H54 (cell line): Measurements from ENCODE around the gene CDKAL1.

ENCODE experiments used
- DNase-seq: peaks from one replicate; pipeline ENCODE4 v3.0.0; 2011; ENCODE audit warnings: low spot score, mixed read lengths; ENCODE audit not compliant: insufficient read length
- FAIRE-seq: peaks from 3 replicates; lab custom pipeline; 2011; peaks lifted over from hg19 to GRCh38; lab: Jason Lieb, UNC
- POLR2A ChIP-seq: IDR thresholded peaks from 2 replicates; pipeline ENCODE4 v1.6.1; 2011; ENCODE audit warnings: low read depth, mild to moderate bottlenecking, low read length

CDKAL1 gene

GRCh38 chr6:20983961-20984360 is 449.7 kb downstream of the CDKAL1 start:
- no peak for TF ChIP-seq POLR2A
- DNase-seq = no peak
- FAIRE-seq = no peak

GRCh38 chr6:20985821-20986220 is 451.6 kb downstream of the CDKAL1 start:
- no peak for FAIRE-seq

GRCh38 chr6:20991910-20992309 is 457.7 kb downstream of the CDKAL1 start:
- DNase-seq = no peak
- TF ChIP-seq POLR2A = no peak
- FAIRE-seq = no peak

More at GRCh38 chr6:20985821-20986220, 451.6 kb downstream of the CDKAL1 start:
- DNase-seq = no peak
- no peak for TF ChIP-seq POLR2A

GRCh38 chr6:20996099-20996498 is 461.8 kb downstream of the CDKAL1 start:
- FAIRE-seq (no peak), DNase-seq (no peak)
- TF ChIP-seq POLR2A = no peak

- no peak for TF ChIP-seq POLR2A
- FAIRE-seq (peak; percentile 45), DNase-seq (no peak)
Measured at GRCh38 chr6:20997143-20997769, 463.0 kb downstream of the CDKAL1 start.

GRCh38 chr6:20997770-20998147 is 463.5 kb downstream of the CDKAL1 start:
- no peak for TF ChIP-seq POLR2A
- no peak for FAIRE-seq

GRCh38 chr6:20998748-20999448 is 464.6 kb downstream of the CDKAL1 start:
- DNase-seq = no peak
- FAIRE-seq = no peak
- TF ChIP-seq POLR2A = no peak

More at GRCh38 chr6:20997770-20998147, 463.5 kb downstream of the CDKAL1 start:
- DNase-seq = no peak

- DNase-seq (no peak), FAIRE-seq (peak; percentile 57)
- TF ChIP-seq POLR2A = no peak
Measured at GRCh38 chr6:21000331-21000801, 466.1 kb downstream of the CDKAL1 start.

- DNase-seq (no peak), FAIRE-seq (no peak)
- TF ChIP-seq POLR2A = no peak
Measured at GRCh38 chr6:21001736-21002135, 467.5 kb downstream of the CDKAL1 start.

- FAIRE-seq (peak; percentile 93), DNase-seq (no peak)
- no peak for TF ChIP-seq POLR2A
Measured at GRCh38 chr6:21003780-21004541, 469.7 kb downstream of the CDKAL1 start.

GRCh38 chr6:21005816-21006570 is 471.7 kb downstream of the CDKAL1 start:
- FAIRE-seq (peak; percentile 99), DNase-seq (peak; percentile 28)
- no peak for TF ChIP-seq POLR2A

- DNase-seq (no peak), FAIRE-seq (no peak)
- TF ChIP-seq POLR2A = no peak
Measured at GRCh38 chr6:21019614-21020013, 485.4 kb downstream of the CDKAL1 start.

GRCh38 chr6:21022343-21023107 is 488.3 kb downstream of the CDKAL1 start:
- FAIRE-seq (peak; percentile 99), DNase-seq (peak; percentile 17)
- TF ChIP-seq POLR2A = no peak
